Stimulated activated naive B cell treated with anti-CD40 and anti-IgM and Interleukin-4, amounts not matched to agents 10 μg/mL and 1 μg/mL and 100 μg/mL, for 72 hours (primary cell): Measurements from ENCODE around the gene NEGR1.

Experiments used
- ATAC-seq, 2 donors: fragments of 150-1000 bp; cut with Tn5 transposase; replicated peaks; 2 replicates each; pipeline ENCODE4 v1.10.0; 2021; ENCODE audit warnings: moderate library complexity in 1 of 2
- DNase-seq: peaks from one replicate; pipeline ENCODE4 v3.0.0; 2021
- H3K27ac Mint-ChIP-seq: one replicate; pipeline ENCODE4 v1.8.0; 2022; ENCODE audit warnings: mild to moderate bottlenecking, mixed read lengths
- H3K27me3 Mint-ChIP-seq, 2 donors: one replicate each; pipeline ENCODE4 v1.8.0; 2022; ENCODE audit warnings: mixed read lengths in 2 of 2
- H3K36me3 Mint-ChIP-seq, 2 donors: one replicate each; pipeline ENCODE4 v1.8.0; 2022; ENCODE audit warnings: mixed read lengths in 2 of 2, mild to moderate bottlenecking in 1 of 2
- H3K4me1 Mint-ChIP-seq, 2 donors: one replicate each; pipeline ENCODE4 v1.8.0; 2022; ENCODE audit warnings: mixed read lengths in 2 of 2, mild to moderate bottlenecking in 1 of 2
- H3K4me3 Mint-ChIP-seq, 2 donors: one replicate each; pipeline ENCODE4 v1.8.0; 2022; ENCODE audit warnings: mild to moderate bottlenecking in 2 of 2, mixed read lengths in 2 of 2, moderate library complexity in 1 of 2
- H3K9me3 Mint-ChIP-seq, 2 donors: one replicate each; pipeline ENCODE4 v1.8.0; 2022; ENCODE audit warnings: mixed read lengths in 2 of 2, mild to moderate bottlenecking in 1 of 2

Gene NEGR1

GRCh38 chr1:71424536-71424935 lies 857.8 kb downstream of the NEGR1 start:
- ATAC-seq (no peak), DNase-seq (no peak)
- Mint-ChIP-seq H3K9me3 (no peaks in the 10 kb centered on the region), H3K27ac (no peak overlapping the region), H3K4me3 (no peak overlapping the region), H3K36me3 (no peaks in the 10 kb centered on the region), H3K27me3 (no peaks in the 10 kb centered on the region), H3K4me1 (no peaks in the 10 kb centered on the region)

- no peaks in the 10 kb centered on the region for H3K36me3 Mint-ChIP-seq
- no peaks in the 10 kb centered on the region for H3K9me3 Mint-ChIP-seq
- no peaks in the 10 kb centered on the region for H3K27me3 Mint-ChIP-seq
- DNase-seq: no peak
- H3K27ac Mint-ChIP-seq: no peak overlapping the region
- no peak overlapping the region for H3K4me3 Mint-ChIP-seq
- no peaks in the 10 kb centered on the region for H3K4me1 Mint-ChIP-seq
- no peak for ATAC-seq
Measured at GRCh38 chr1:71422221-71422620, 860.1 kb downstream of the NEGR1 start.

GRCh38 chr1:71417421-71417820 lies 864.9 kb downstream of the NEGR1 start:
- no peak for ATAC-seq
- Mint-ChIP-seq H3K27ac (no peak overlapping the region), H3K36me3 (no peaks in the 10 kb centered on the region), H3K9me3 (no peaks in the 10 kb centered on the region), H3K4me1 (no peaks in the 10 kb centered on the region), H3K27me3 (no peaks in the 10 kb centered on the region), H3K4me3 (no peak overlapping the region)
- DNase-seq: no peak

- H3K4me1 Mint-ChIP-seq: no peaks in the 10 kb centered on the region
- no peak for DNase-seq
- H3K36me3 Mint-ChIP-seq: no peaks in the 10 kb centered on the region
Measured at GRCh38 chr1:71414179-71414578, 868.2 kb downstream of the NEGR1 start.

GRCh38 chr1:71413441-71414175 lies 868.7 kb downstream of the NEGR1 start:
- no peaks in the 10 kb centered on the region for H3K4me1 Mint-ChIP-seq
- ATAC-seq: no peak

More at GRCh38 chr1:71414179-71414578, 868.2 kb downstream of the NEGR1 start:
- no peak for ATAC-seq
- H3K27ac Mint-ChIP-seq: no peak overlapping the region
- no peak overlapping the region for H3K4me3 Mint-ChIP-seq
- H3K27me3 Mint-ChIP-seq: no peaks in the 10 kb centered on the region
- no peaks in the 10 kb centered on the region for H3K9me3 Mint-ChIP-seq

GRCh38 chr1:71400050-71400449 lies 882.3 kb downstream of the NEGR1 start:
- Mint-ChIP-seq H3K4me3 (no peak overlapping the region), H3K4me1 (no peaks in the 10 kb centered on the region), H3K27ac (no peak overlapping the region), H3K9me3 (peaks cover 0 to 3% of the 10 kb centered on the region in 2 donors), H3K27me3 (no peaks in the 10 kb centered on the region), H3K36me3 (no peaks in the 10 kb centered on the region)
- DNase-seq: no peak
- no peak for ATAC-seq

More at GRCh38 chr1:71413441-71414175, 868.7 kb downstream of the NEGR1 start:
- no peaks in the 10 kb centered on the region for H3K27me3 Mint-ChIP-seq
- no peak for DNase-seq
- no peaks in the 10 kb centered on the region for H3K9me3 Mint-ChIP-seq
- no peaks in the 10 kb centered on the region for H3K36me3 Mint-ChIP-seq
- H3K27ac Mint-ChIP-seq: no peak overlapping the region
- no peak overlapping the region for H3K4me3 Mint-ChIP-seq

- DNase-seq: no peak
Measured at GRCh38 chr1:71399594-71399993, 882.7 kb downstream of the NEGR1 start.

GRCh38 chr1:71393301-71393700 lies 889.0 kb downstream of the NEGR1 start:
- H3K36me3 Mint-ChIP-seq: no peaks in the 10 kb centered on the region
- no peak overlapping the region for H3K27ac Mint-ChIP-seq
- no peaks in the 10 kb centered on the region for H3K4me1 Mint-ChIP-seq
- DNase-seq (no peak), ATAC-seq (no peak)
- no peak overlapping the region for H3K4me3 Mint-ChIP-seq
- H3K9me3 Mint-ChIP-seq: peaks cover 15 to 22% of the 10 kb centered on the region in 2 donors
- no peaks in the 10 kb centered on the region for H3K27me3 Mint-ChIP-seq

More at GRCh38 chr1:71399594-71399993, 882.7 kb downstream of the NEGR1 start:
- H3K27ac Mint-ChIP-seq: no peak overlapping the region
- H3K36me3 Mint-ChIP-seq: no peaks in the 10 kb centered on the region
- no peaks in the 10 kb centered on the region for H3K4me1 Mint-ChIP-seq
- no peak for ATAC-seq
- peaks cover 2 to 5% of the 10 kb centered on the region in 2 donors for H3K9me3 Mint-ChIP-seq
- no peaks in the 10 kb centered on the region for H3K27me3 Mint-ChIP-seq
- no peak overlapping the region for H3K4me3 Mint-ChIP-seq

- DNase-seq (no peak), ATAC-seq (no peak)
- Mint-ChIP-seq H3K27me3 (no peaks in the 10 kb centered on the region), H3K9me3 (peaks cover 21 to 36% of the 10 kb centered on the region in 2 donors), H3K27ac (no peak overlapping the region), H3K4me3 (no peak overlapping the region), H3K36me3 (no peaks in the 10 kb centered on the region), H3K4me1 (no peaks in the 10 kb centered on the region)
Measured at GRCh38 chr1:71390518-71390917, 891.8 kb downstream of the NEGR1 start.

GRCh38 chr1:71377886-71378285 lies 904.5 kb downstream of the NEGR1 start:
- no peak overlapping the region for H3K4me3 Mint-ChIP-seq
- no peaks in the 10 kb centered on the region for H3K4me1 Mint-ChIP-seq
- no peak for ATAC-seq
- no peaks in the 10 kb centered on the region for H3K27me3 Mint-ChIP-seq
- no peak for DNase-seq
- no peaks in the 10 kb centered on the region for H3K36me3 Mint-ChIP-seq
- peaks cover 6 to 9% of the 10 kb centered on the region in 2 donors for H3K9me3 Mint-ChIP-seq
- no peak overlapping the region for H3K27ac Mint-ChIP-seq

- no peak overlapping the region for H3K27ac Mint-ChIP-seq
Measured at GRCh38 chr1:71372496-71372895, 909.8 kb downstream of the NEGR1 start.

GRCh38 chr1:71371581-71371980 lies 910.8 kb downstream of the NEGR1 start:
- H3K4me1 Mint-ChIP-seq: no peaks in the 10 kb centered on the region
- H3K4me3 Mint-ChIP-seq: no peak overlapping the region
- DNase-seq (no peak), ATAC-seq (no peak)
- peaks cover 0 to 2% of the 10 kb centered on the region in 2 donors for H3K9me3 Mint-ChIP-seq
- no peaks in the 10 kb centered on the region for H3K27me3 Mint-ChIP-seq
- no peak overlapping the region for H3K27ac Mint-ChIP-seq
- H3K36me3 Mint-ChIP-seq: no peaks in the 10 kb centered on the region

More at GRCh38 chr1:71372496-71372895, 909.8 kb downstream of the NEGR1 start:
- DNase-seq (no peak), ATAC-seq (no peak)
- H3K4me3 Mint-ChIP-seq: no peak overlapping the region
- H3K36me3 Mint-ChIP-seq: no peaks in the 10 kb centered on the region
- no peaks in the 10 kb centered on the region for H3K27me3 Mint-ChIP-seq
- H3K4me1 Mint-ChIP-seq: no peaks in the 10 kb centered on the region
- H3K9me3 Mint-ChIP-seq: peaks cover 3 to 4% of the 10 kb centered on the region in 2 donors

- Mint-ChIP-seq H3K36me3 (no peaks in the 10 kb centered on the region), H3K9me3 (peaks cover 4 to 5% of the 10 kb centered on the region in 2 donors), H3K27ac (no peak overlapping the region), H3K27me3 (no peaks in the 10 kb centered on the region), H3K4me3 (no peak overlapping the region), H3K4me1 (no peaks in the 10 kb centered on the region)
- ATAC-seq: no peak
- DNase-seq: no peak
Measured at GRCh38 chr1:71364236-71364635, 918.1 kb downstream of the NEGR1 start.

- no peak for DNase-seq
- Mint-ChIP-seq H3K27me3 (no peaks in the 10 kb centered on the region), H3K36me3 (no peaks in the 10 kb centered on the region)
Measured at GRCh38 chr1:71362691-71363090, 919.6 kb downstream of the NEGR1 start.

GRCh38 chr1:71362076-71362475 lies 920.3 kb downstream of the NEGR1 start:
- H3K27me3 Mint-ChIP-seq: no peaks in the 10 kb centered on the region
- DNase-seq: no peak
- H3K4me1 Mint-ChIP-seq: no peaks in the 10 kb centered on the region
- ATAC-seq: no peak
- H3K9me3 Mint-ChIP-seq: peaks cover 4 to 8% of the 10 kb centered on the region in 2 donors
- H3K27ac Mint-ChIP-seq: no peak overlapping the region
- H3K4me3 Mint-ChIP-seq: no peak overlapping the region
- H3K36me3 Mint-ChIP-seq: no peaks in the 10 kb centered on the region

More at GRCh38 chr1:71362691-71363090, 919.6 kb downstream of the NEGR1 start:
- Mint-ChIP-seq H3K4me1 (no peaks in the 10 kb centered on the region), H3K9me3 (peaks cover 4 to 8% of the 10 kb centered on the region in 2 donors), H3K4me3 (no peak overlapping the region), H3K27ac (no peak overlapping the region)
- ATAC-seq: no peak
